Mononuclear cell (primary cell): ENCODE data around the gene RND2. TPM values are rescaled to one million over a fixed set of nuclear protein-coding genes. Genes with fewer than 3 reads are reported as not detected.

Experiments
- H3K27me3 ChIP-seq: 2 replicates; pipeline ENCODE4 v1.6.0; 2011; ENCODE audit warnings: low read length, control low read depth; ENCODE audit not compliant: insufficient read depth
- H3K4me1 ChIP-seq: 2 replicates; pipeline ENCODE4 v1.5.1; 2011; ENCODE audit warnings: mild to moderate bottlenecking, low read length, control low read depth; ENCODE audit not compliant: insufficient read depth
- H3K4me3 ChIP-seq: 2 replicates; pipeline ENCODE4 v1.5.1; 2011; ENCODE audit warnings: mild to moderate bottlenecking, low read length, moderate library complexity
- H3K9me3 ChIP-seq: 2 replicates; pipeline ENCODE4 v1.5.1; 2011; ENCODE audit warnings: low read depth, mild to moderate bottlenecking, control low read depth, low read length
- total RNA-seq: library from RNA; depleted of rRNA; stranded (reverse); fragments of >200 nt; gene quantifications from one replicate; pipeline ENCODE4 v1.2.3, GENCODE V29; 2012

RND2 gene
- total RNA-seq, 1 donor = 0.10 TPM

DNA sequence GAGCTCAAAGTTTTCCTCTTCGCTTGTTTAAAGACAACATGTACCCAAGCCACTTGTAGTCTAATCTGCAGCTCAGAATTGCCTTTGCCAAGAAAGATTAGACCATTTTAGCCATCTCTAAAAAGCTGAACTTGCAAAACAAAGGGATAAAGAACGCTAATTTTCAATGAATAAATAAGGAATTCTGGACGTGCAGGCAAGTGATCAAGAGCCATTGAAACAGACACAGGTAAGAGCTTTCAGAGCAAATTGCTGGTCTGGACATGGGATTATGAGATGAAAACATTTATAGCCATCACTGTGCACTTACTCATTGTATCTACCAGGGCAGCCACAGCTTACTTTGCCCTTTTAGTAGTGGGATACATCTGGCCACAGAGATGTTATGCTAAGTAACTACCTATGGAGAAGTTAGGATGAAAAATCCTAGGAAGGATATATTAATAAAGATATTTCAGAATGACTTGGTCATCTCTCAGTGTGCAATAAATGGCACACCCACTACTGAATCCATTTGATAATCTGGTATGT, 44.4 kb downstream of the RND2 start:
- Histone ChIP-seq H3K27me3 (no peaks in the 10 kb centered on the region), H3K4me1 (no peaks in the 10 kb centered on the region), H3K9me3 (no peaks in the 10 kb centered on the region), H3K4me3 (no peak overlapping the region)

- Histone ChIP-seq H3K4me3 (no peak overlapping the region), H3K9me3 (no peaks in the 10 kb centered on the region)
These were observed 45.2 kb downstream of the RND2 start for GRCh38 chr17:43070257-43070656.

DNA sequence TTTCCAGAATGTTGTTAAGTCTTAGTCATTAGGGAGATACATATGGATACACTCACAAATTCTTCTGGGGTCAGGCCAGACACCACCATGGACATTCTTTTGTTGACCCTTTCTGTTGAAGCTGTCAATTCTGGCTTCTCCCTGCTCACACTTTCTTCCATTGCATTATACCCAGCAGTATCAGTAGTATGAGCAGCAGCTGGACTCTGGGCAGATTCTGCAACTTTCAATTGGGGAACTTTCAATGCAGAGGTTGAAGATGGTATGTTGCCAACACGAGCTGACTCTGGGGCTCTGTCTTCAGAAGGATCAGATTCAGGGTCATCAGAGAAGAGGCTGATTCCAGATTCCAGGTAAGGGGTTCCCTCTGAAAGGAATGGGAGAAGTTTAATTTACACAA, 45.8 kb downstream of the RND2 start:
- H3K4me1 ChIP-seq = no peaks in the 10 kb centered on the region
- no peak overlapping the region for H3K4me3 ChIP-seq
- no peaks in the 10 kb centered on the region for H3K9me3 ChIP-seq
- H3K27me3 ChIP-seq = no peaks in the 10 kb centered on the region

More at GRCh38 chr17:43070257-43070656, 45.2 kb downstream of the RND2 start:
- no peaks in the 10 kb centered on the region for H3K27me3 ChIP-seq
- H3K4me1 ChIP-seq = no peaks in the 10 kb centered on the region

DNA sequence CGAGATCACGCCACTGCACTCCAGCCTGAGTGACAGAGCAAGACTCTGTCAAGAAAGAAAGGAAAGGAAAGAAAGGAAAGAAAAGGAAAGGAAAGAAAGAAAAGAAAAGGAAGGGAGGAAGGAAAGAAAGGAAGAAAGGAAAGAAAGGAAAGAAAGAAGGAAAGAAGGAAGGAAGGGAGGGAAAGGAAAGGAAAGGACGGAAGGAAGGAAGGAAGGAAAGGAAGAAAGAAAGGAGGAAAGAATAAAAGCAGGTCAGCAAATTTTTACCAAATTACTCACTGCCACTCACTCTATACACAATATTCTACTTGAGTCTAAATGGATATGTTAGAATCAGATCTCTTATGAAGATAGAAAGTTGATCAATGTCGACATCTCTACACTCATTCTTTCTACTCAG, 49.8 kb downstream of the RND2 start:
- Histone ChIP-seq H3K9me3 (no peaks in the 10 kb centered on the region), H3K27me3 (no peaks in the 10 kb centered on the region), H3K4me3 (no peak overlapping the region), H3K4me1 (no peaks in the 10 kb centered on the region)

GRCh38 chr17:43079641-43080302, 54.7 kb downstream of the RND2 start:
- no peaks in the 10 kb centered on the region for H3K9me3 ChIP-seq
- H3K4me1 ChIP-seq = no peaks in the 10 kb centered on the region
- no peak overlapping the region for H3K4me3 ChIP-seq
- H3K27me3 ChIP-seq = no peaks in the 10 kb centered on the region

Other genes starting within 250 kb of the RND2 start
- 0.10 TPM for gene WNK4, start 244.6 kb upstream of the RND2 start, total RNA-seq
- 2.4 TPM for gene COA3, start 226.5 kb upstream of the RND2 start, total RNA-seq
- not detected for gene CNTD1, start 226.4 kb upstream of the RND2 start, total RNA-seq
- 86.6 TPM for gene BECN1, start 200.9 kb upstream of the RND2 start, total RNA-seq
- 56.9 TPM for gene PSME3, start 191.8 kb upstream of the RND2 start, total RNA-seq
- 1.5 TPM for gene AOC2, start 180.7 kb upstream of the RND2 start, total RNA-seq
- 0.21 TPM for gene AOC3, start 174.0 kb upstream of the RND2 start, total RNA-seq
- gene G6PC1, start 124.4 kb upstream of the RND2 start, total RNA-seq = not detected
- gene AARSD1, start 60.8 kb upstream of the RND2 start, total RNA-seq = 14.0 TPM
- gene PTGES3L, start 45.2 kb upstream of the RND2 start, total RNA-seq = 0.31 TPM
- 9.6 TPM for gene RUNDC1, start 44.7 kb upstream of the RND2 start, total RNA-seq
- gene RPL27, start 26.8 kb upstream of the RND2 start, total RNA-seq = 1,456 TPM
- gene IFI35, start 18.4 kb upstream of the RND2 start, total RNA-seq = 9.6 TPM
- gene VAT1, start 2.8 kb upstream of the RND2 start, total RNA-seq = 20.0 TPM
- gene BRCA1, start 100.1 kb downstream of the RND2 start, total RNA-seq = 3.4 TPM
- 34.3 TPM for gene NBR1, start 146.0 kb downstream of the RND2 start, total RNA-seq
- 3.9 TPM for gene TMEM106A, start 186.6 kb downstream of the RND2 start, total RNA-seq
- 0.31 TPM for gene CCDC200, start 203.4 kb downstream of the RND2 start, total RNA-seq
- not detected for gene RNU2-1, start 208.7 kb downstream of the RND2 start, total RNA-seq